Measurements from ENCODE around the gene ASH1L.

GRCh38 chr1:155320661-155321617 lies 241.7 kb downstream of the ASH1L start, which contains the start of gene RUSC1:
- TF ChIP-seq YY1 (IDR thresholded peaks at IDR 0.05; ENCODE audit: insufficient read depth, insufficient read length) (no peak), ZNF274 (IDR thresholded peaks at IDR 0.05; ENCODE audit: low read depth, low read length) (no peak)
